Endometrium (tissue), 2 donors: ENCODE data around the gene TPST2.

Source experiments
- FAIRE-seq: peaks from 2 replicates; lab custom pipeline; 2012; peaks lifted over from hg19 to GRCh38; lab: Jason Lieb, UNC
- donor health status: control.
- donor health status: control.

The TPST2 gene

DNA sequence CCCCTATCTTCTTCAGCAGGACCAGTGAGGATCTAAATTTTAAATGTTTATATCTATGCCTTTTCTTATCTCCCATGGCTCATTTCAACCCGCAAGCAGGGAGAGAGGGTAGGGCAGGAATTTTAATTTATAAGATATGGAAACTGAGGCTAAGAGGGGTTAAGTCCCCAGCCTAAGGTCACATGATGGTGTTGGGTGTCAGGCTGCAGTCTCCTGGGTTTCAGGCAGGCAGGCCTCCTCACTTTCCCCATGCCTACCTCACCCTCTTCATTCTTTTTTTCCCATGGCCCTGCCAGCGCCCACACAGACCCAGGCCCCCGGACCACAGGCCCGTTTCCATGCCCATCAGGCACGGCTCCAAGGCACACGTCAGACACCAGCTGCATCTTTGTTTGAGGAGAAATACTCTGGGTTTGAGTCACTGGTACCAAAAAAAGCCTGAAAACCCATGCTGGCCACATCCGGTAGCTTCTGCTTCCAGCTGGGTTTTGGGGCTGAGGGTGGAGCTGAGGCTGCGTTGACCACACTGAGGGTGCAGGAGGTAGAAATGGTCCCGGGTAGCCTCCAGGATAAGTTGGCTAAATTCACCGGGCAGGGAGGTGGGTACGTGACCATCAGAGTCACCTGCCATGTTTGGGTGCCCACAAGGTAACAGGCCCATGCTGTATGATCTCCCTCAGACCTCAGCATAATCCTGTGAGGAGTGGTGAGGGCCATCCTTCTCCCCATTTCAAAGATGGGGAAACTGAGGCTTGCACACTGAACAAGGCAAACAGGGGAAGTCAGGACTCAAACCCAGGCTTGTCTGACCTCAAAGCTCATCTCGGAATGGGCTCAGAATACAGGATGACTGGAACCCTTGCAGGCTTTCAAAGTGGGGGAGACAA is 20.4 kb upstream of the TPST2 start:
- FAIRE-seq: no peak

DNA sequence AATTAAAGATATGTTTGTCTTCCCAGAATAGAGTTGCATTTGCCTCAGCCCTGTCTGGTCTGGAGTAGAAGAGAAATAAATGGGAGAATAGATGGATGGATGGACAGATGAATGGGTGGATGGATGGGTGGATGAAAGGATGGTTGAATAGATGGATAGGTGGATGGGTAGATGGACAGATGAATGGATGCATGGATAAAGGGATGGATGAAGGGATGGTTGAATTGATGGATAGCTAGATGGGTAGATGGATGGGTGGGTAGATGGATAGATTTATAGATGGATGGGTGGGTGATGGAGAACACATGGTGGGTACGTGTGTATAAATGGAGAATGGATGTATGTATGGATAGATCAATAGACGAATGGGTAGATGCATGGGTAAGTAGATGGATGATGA is 19.4 kb upstream of the TPST2 start:
- no peak for FAIRE-seq

DNA sequence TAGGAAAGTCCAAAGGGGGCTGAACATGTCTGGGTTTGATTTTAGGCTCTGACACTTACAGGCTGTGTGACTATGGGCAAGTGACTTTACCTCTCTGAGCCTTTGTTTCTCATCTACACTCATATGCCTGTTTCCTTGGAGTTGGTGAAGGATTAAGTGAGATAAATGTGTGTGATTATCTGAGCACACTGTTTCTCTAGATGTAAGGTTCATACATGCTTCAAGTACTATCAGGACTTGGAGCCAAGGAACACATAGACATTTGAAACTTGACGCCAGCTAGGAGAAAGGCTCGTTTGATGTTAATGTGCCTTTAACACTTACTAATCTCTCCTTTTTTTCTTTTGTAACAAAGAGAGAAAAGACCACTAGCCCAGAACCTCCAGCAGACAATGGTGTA is 18.2 kb upstream of the TPST2 start:
- no peak for FAIRE-seq

DNA sequence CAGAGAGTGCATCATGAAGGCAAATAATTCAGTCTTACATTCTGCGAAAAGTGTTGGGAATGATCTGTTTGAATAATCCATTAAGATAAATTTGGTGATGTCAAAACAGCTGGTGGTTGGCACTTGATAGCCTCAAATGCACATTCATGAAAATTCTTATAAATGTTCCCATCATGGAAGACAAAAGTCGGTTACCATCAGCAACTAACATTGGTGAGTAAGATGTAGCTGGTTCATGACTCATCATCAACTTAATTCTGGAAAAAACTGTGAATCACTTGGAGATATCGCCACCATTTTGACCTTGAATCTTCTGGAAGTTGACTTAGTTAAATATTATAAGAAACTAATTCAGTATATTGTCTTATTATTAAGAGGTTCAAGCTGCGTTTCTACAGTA is 16.7 kb upstream of the TPST2 start:
- no peak for FAIRE-seq

DNA sequence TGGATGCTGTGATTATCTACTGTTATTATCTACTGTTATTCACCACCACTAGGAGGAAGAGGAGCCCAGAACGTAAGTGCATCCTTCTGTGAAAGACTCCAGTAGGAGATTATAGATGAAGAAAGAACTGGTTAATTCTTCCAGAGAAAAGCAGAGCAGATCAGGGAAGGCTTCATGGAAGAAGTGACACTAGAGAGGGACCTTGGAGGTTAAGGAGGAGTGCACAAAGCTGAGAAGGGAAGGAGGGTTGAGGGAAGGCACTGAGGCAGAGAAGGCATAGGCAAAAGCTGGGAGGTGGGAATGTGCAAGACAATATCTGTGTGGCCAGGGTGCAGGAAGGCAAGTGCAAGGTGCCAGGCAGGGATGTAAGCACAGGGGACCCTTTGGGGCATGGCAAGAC is 14.4 kb upstream of the TPST2 start:
- FAIRE-seq: no peak

DNA sequence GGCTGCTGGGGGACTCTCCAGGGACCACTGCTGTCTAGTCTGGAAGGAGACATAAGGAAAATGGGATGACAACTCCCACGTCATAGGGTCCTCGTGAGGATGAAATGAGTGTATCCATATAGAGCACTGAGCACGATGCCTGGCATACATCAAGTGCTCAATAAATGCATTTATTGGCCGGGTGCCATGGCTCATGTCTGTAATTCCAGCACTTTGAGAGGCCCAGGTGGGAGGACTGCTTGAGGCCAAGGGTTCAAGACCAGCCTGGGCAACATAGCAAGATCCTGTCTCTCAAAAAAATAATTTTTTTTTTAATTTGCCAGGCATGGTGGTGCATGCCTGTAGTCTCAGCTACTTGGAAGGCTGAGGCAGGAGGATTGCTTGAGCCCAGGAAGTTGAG is 12.2 kb upstream of the TPST2 start:
- no peak for FAIRE-seq

DNA sequence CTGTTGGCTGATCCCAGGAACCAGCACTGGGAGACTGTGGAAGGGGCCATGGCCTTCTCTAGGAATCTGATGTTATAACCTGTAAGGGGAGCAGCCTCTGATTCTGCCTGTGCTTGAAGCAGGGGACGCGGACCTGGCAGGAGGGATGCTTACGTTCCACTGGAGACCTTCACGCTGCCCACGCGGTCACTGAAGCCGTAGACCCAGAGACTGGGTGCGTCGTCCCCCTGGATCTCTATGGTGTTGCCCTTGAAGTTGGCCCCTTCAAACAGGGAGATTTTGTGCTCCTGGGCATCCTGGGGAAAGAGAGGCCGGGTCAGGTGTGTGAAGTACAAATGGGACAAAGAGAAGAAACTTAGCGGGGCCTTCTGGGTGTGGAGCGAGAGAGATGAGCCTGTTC is 11.8 kb upstream of the TPST2 start:
- FAIRE-seq: no peak

DNA sequence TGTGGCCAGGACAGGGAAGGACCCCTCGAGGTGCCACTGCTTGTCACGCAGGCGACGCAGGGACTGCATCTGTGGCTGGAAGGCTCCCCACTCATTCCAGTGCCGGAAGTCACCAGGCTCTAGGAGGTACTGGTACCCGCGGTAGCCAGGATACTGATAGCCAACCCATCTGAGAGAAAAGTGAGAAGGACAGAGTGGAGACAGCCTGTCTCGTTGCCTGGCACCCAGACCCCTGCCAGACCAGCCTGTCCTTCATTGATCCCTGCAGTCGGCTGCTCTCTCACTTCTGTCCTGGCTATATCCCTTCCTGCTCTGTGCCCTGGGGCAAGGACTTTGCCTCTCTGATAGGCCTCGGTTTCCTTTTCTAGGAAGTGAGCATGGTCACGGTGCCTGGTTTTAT is 9.6 kb upstream of the TPST2 start:
- no peak for FAIRE-seq

DNA sequence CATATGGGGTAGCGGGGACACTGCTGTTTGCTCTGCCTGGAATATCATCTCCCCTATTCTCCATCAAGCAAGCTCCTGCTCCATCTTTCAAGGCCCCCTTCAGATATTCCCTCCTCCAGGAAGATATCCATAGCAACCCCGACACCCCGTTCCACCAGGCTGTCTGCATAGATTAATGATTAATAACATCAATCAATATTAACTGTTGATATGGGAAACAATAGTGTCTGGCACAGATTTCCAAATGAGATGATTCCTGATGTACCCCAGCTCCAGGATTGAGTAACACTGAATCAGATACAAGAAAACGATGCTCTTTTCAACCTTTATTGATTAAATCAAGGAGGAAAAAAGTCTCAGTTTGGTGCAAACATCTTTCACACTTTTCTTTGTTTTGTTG is 7.5 kb upstream of the TPST2 start:
- FAIRE-seq: no peak

DNA sequence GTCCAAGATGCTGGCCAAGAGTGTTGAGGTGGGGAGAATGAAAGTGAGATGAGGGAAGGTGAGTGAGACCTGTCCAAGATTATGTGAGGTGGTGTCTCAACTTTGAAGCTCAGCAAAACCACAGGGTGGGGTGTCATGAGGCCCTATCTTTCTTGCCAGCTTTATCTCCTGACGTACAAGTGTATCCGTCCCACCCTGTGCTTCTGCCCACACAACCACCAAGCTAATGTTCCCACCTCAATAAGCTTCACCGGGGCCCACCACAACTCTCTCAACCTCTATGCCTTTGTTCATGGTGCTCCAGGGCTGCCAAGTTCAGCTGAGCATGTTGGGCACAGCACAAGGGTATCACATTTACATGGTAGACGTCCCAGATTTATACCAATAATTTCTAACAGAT is 7.1 kb upstream of the TPST2 start:
- FAIRE-seq: no peak

DNA sequence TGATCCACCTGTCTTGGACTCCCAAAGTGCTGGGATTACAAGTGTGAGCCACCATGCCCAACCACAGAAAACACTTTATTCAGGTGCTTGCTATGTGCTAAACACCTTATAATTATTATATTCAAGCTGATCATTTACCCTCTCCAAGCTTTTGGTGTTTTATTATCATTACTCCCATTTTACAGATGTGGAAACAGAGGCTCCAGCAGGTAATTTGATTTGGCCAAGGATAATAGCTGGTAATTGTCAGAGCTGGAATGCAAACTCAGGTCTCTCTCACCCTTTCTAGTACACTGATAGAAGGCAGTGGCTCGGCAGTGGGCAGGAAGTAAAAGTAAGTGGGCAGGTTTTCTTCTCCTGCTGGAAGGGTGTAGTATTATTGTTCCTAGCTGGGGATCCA is 3.8 kb upstream of the TPST2 start:
- no peak for FAIRE-seq

DNA sequence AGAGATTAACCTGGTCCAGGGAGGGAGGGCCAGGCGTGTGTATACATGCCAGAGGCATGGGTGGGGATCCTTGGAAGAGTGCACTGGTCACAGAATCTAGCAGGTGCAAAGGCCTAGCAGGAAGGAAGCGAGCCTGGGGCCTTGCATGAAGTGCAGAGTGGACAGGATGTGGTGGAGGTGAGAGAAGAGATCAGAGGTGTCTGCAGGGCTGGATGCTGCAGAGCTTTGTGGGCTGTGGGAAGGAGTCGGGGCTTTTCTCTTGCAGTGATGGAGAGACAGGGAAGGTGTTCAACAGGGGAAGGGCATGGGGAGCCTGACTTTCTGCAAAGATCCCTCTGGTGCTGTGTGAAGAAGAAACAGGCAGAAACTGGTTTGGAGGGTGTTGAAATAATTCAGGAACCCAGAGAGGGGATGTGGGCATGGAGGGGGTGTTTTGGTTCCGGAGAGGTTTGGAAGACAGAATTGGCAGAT is 2.5 kb upstream of the TPST2 start:
- FAIRE-seq: no peak

DNA sequence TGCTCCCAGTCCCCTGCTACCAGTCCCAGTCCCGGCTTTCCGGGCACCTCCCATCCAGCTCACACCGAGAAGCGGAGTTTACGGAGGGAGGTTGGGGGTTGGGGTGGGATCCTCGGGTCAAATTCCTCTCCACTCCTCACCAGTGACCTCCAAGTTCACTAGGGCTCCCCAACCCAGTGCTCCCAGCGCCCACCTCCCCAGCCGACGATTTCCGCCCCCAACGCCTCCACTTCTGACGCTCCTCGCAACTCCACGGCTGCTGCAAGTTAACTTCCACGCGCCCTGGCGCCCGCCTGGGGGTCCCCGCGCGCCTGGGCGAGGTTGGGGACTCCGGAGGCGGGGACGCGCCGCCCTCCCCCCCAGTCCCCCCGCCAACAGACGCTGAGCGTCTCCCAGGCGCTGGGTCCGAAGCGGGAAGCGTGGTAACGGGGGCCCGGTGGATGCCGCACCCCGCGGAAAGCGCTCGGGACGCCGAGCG is 526 bp downstream of the TPST2 start:
- no peak for FAIRE-seq

DNA sequence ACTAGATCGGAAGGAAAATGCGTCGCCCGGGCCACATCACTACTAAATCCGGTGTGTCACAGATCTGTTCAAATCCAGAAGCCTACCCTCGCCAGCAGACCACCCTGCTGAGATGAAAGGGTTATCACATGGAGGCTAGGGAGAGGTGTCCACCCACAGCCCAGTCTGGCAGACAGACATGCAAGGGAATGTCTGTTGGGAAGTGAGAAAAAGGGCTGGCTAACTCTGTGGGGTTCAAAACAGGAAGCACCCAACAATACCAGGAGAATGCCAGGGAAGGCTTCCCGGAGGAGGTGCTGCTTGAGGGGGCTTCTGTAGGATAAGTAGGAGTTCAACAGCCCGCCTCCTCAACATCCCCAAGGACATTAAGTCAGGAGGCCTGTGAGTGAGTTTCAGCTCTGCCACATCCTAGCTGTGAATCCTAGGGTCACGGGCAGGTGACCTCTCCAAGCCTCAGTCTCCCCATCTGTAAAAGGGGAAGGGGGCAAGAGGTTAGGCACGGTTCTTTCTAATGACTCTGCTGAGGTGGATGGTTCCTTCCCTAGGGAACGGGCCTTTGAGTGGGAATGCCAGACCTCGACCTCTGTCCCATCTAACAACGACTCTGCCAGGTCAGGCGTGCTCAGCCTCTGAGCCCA is 1.1 kb downstream of the TPST2 start:
- FAIRE-seq: no peak

DNA sequence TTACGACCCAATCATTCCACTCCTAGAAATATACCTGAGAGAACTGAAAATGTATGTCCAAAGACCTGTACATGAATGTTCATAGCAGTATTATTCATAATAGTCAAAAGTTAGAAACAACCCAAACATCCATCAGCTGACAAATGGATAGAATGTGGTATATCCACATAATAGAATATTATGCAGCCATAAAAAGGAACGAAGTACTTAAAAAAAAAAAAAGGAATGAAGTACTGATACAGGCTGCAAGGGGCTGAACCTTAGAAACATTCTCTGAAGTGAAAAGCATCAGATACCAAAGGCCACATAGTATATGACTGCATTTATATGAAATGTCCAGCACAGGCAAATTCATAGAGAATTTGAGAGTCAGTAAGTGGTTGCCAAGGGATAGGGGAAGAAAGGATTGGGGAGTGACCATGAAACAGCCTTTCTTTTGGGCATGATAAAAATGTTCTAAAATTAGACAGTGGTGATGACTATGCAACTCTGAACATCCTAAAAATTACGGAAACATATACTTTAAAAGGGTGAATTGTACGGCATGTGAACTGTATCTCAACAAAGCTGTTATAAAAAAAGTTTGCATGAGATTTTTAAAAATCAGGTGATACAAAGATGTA is 1.8 kb downstream of the TPST2 start:
- no peak for FAIRE-seq

DNA sequence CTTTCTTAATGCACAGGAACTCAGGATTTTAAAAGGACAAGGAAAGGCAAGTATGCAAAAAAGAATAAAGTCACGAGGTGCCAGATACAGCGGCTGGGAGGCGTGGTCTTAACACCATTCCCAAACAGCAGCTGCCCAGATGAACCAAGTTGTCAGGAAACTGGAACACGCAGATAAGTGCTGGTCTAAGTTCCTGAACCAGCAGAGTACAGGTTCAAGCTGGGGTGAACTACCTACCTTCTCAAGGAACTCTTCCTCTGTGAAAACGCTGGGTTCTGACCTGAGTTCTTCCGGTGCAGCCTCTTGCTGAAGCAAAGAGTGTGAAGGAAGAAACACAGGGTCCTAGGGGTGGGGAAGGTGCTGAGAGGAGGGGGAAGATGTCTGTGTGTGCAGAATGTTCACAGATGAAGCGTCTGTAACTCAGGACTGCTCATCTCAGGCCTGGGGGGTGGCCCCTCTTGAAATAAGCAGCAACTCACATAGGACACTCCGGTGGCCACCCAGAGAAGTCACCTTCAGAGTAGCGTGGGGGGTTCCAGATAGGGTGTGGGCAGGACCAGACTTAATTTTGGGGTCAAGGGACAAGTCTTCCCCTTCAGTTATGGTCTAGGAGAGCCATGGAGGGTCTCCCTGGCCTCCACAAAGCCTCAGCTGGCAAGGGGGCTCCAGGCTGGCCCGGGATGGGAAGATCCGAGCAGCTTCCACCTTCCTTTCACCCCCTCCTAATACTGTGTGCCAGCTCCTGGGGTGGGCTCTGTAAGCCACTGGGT is 3.2 kb downstream of the TPST2 start:
- no peak for FAIRE-seq

DNA sequence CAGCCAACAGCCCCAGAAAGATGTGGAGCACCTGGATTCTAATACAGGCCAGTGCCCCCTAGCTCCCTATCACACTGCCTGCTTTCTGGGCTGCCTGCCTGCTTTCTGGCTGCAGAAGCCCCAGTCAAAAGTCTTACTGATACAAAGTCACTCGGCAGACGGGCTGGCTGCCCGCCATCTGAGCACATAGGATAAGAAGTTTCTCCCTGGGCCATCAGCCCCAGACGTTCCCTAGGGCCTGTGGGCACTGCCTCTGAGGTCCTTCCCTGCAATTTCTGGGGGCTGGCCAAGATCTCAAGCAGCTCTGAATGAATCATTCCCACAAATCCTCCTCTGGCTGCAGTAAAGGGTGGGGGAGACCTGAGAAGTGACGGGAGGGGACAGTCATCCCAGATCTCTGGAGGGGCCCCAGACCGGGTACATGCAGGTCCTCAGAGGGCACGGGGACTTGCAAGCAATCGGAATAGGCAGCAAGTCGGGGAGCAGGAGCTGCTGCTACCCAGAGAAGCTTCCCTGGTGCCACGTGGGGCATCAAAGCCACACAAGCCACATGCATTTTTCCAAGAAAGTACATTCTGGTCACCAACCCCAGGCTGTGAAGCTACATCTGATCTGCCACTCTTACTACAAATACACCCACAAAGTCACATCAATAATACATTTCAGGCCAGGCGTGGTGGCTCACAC is 4.7 kb downstream of the TPST2 start:
- no peak for FAIRE-seq

DNA sequence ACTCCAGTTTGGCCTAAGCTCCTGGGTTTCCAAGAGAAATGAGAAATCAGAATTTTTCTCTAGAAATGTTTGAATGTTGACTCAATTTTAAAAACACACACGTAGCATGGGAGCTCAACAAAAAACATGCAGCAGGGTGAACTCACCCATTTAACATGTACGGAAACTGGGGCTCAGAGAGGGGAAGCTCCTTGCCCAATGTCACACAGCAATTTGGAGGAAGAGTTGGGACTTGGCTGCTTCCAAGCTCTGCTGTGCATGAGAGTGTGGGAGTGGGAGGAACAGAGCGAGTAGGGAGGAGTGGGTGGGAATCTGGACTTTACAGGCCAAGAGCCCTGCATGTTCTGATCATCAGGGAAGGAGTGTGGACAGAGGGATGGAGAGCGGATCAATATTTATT is 5.9 kb downstream of the TPST2 start:
- FAIRE-seq: no peak

DNA sequence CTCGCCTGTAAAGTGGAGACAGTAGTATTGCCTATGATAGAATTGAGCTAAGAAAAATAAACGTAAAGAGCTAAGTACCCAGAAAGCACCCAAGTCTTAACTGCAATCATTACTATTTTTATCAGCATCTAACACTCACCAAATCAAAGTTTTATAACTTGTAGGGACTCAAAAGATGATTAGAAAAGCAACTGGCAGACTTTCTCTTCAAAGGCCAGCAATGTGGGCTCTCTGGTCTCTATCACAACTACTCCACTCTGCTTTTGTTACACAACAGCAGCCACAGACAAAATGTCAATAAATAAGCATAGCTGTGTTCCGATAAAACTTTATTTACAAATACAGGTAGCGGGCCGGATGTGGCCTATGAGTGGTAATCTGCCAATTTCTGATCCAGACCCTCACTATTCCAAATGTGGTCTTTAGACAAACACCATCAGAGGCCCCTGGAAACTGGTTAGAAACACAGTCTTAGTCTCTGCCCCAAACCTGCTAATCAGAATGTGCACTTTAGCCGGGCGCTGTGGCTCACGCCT is 8.2 kb downstream of the TPST2 start:
- FAIRE-seq: no peak

DNA sequence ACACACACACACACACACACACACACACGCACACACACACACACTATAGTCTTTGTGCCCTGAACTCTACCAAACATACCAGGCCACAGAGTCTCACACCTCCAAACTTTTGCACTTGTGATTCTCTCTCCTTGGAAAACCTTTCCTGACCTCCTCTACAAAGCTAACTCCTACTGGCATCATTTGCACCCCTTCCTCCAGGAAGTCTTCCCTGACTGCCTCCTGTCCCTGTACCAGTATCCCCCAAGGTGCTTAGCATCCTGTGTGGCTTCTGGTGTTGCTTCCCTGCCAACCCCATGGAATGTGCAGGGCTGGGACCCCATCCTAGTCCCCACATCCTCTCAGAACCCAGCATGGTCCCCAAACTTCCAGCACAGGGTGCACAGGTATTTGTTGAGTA is 8.9 kb downstream of the TPST2 start:
- FAIRE-seq: no peak

DNA sequence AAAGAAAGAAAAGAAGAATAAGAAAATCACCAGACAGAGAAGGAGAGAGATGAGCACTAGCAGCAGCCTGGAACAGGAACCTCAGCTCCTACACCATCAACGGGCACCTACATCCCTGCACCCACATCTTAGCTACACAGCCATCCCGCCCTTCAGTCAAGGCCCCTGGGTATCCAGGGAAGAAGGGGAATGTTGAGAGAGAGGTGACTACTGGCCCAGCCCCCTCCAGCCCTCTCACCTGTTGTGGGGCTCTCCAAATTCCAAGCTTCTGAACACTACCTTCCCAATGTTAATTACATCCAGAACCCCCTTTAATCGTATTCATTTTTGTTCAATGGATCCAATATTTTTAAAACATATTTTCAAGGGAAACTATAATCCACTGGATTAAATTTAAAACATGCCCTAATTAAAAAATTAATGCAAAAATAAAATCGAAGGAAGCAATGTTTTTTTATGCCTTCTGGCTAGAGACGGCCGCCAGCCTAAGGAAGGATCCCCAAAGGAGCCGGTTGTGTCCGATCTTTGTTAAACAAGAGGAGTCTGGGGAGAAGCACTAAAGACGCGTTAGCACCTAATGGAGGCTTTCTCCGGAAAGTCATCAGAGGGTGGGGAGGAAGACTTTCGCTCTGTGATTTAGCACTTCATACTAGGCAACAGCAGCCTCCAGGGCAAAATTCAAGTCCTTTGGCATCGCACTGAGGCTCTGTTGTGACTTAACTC is 9.5 kb downstream of the TPST2 start:
- no peak for FAIRE-seq
